Liver (tissue), 3 donors: ENCODE measurements around the gene EXOC6B.

Experiments used
- EGR1 ChIP-seq, 2 donors: IDR thresholded peaks; 2 replicates each; pipeline ENCODE4 v1.6.1; 2016 to 2018; ENCODE audit warnings: antibody characterized with exemption in 2 of 2, low read depth in 2 of 2
- GABPA ChIP-seq, 2 donors: IDR thresholded peaks in 1 of 2; conservative IDR thresholded peaks in 1 of 2; 2 replicates each; pipeline ENCODE4 v1.6.1; 2016; ENCODE audit warnings: antibody characterized with exemption in 2 of 2, mild to moderate bottlenecking in 1 of 2, moderate library complexity in 1 of 2
- HNF4G ChIP-seq: IDR thresholded peaks from 2 replicates; pipeline ENCODE4 v1.6.1; 2016; ENCODE audit warnings: antibody characterized with exemption
- MAX ChIP-seq: IDR thresholded peaks from 2 replicates; pipeline ENCODE4 v1.6.1; 2016; ENCODE audit warnings: antibody characterized with exemption
- RAD21 ChIP-seq, 2 donors: IDR thresholded peaks; 2 replicates each; pipeline ENCODE4 v1.6.1; 2016; ENCODE audit warnings: antibody characterized with exemption in 2 of 2, mild to moderate bottlenecking in 2 of 2
- REST ChIP-seq: IDR thresholded peaks from 2 replicates; pipeline ENCODE4 v1.6.1; 2016; ENCODE audit warnings: antibody characterized with exemption, mild to moderate bottlenecking
- SP1 ChIP-seq: IDR thresholded peaks from 2 replicates; pipeline ENCODE4 v1.6.1; 2018; ENCODE audit warnings: antibody characterized with exemption, mild to moderate bottlenecking
- TAF1 ChIP-seq: conservative IDR thresholded peaks from 2 replicates; pipeline ENCODE4 v1.6.1; 2016; ENCODE audit warnings: antibody characterized with exemption, mild to moderate bottlenecking
- YY1 ChIP-seq: IDR thresholded peaks from 2 replicates; pipeline ENCODE4 v1.6.1; 2016; ENCODE audit warnings: antibody characterized with exemption, mild to moderate bottlenecking
- TF ChIP-seq, protein P1 (sequence below): fragments of 150-350 bp; IDR thresholded peaks from 2 replicates; pipeline ENCODE4 v1.5.1; 2017; ENCODE audit warnings: improper control_type of control experiment, low read depth, low read length; ENCODE audit not compliant: missing input control
- donor health status: healthy.
- donor health status: healthy.

GRCh38 chr2:72316774-72317173, 509.1 kb downstream of the EXOC6B start:
- TF ChIP-seq, protein P1, sequence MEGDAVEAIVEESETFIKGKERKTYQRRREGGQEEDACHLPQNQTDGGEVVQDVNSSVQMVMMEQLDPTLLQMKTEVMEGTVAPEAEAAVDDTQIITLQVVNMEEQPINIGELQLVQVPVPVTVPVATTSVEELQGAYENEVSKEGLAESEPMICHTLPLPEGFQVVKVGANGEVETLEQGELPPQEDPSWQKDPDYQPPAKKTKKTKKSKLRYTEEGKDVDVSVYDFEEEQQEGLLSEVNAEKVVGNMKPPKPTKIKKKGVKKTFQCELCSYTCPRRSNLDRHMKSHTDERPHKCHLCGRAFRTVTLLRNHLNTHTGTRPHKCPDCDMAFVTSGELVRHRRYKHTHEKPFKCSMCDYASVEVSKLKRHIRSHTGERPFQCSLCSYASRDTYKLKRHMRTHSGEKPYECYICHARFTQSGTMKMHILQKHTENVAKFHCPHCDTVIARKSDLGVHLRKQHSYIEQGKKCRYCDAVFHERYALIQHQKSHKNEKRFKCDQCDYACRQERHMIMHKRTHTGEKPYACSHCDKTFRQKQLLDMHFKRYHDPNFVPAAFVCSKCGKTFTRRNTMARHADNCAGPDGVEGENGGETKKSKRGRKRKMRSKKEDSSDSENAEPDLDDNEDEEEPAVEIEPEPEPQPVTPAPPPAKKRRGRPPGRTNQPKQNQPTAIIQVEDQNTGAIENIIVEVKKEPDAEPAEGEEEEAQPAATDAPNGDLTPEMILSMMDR: no peak
- TF ChIP-seq HNF4G: no peak
- TF ChIP-seq YY1: no peak
- TF ChIP-seq REST: no peak
- no peak for TF ChIP-seq SP1
- TF ChIP-seq EGR1 (IDR thresholded peaks at IDR 0.05; ENCODE audit: low read depth in 2 of 2): no peak
- no peak for TF ChIP-seq GABPA (IDR thresholded peaks at IDR 0.05 in 1 of 2, conservative IDR thresholded peaks at IDR 0.05 in 1 of 2)
- TF ChIP-seq RAD21 (IDR thresholded peaks at IDR 0.05): no peak
- TF ChIP-seq MAX: no peak
- TF ChIP-seq TAF1: no peak
